AG09309 (cell line): ENCODE measurements around the gene DCUN1D5.

Source experiments
- DNase-seq: peaks from one replicate; pipeline ENCODE4 v3.0.0-alpha.2; 2010; ENCODE audit warnings: low read depth
- H3K4me3 ChIP-seq: 2 replicates; pipeline ENCODE4 v1.5.1; 2011; ENCODE audit warnings: mild to moderate bottlenecking, low read depth, low read length, moderate library complexity; ENCODE audit not compliant: control insufficient read depth
- TF ChIP-seq, protein P1 (sequence below): IDR thresholded peaks from 2 replicates; pipeline ENCODE4 v1.5.1; 2011; ENCODE audit warnings: mild to moderate bottlenecking, low read depth, low read length, inconsistent platforms; ENCODE audit not compliant: insufficient read depth, control insufficient read depth; ENCODE audit errors: missing control alignments

Gene DCUN1D5

GRCh38 chr11:103067118-103067517 is 24.8 kb downstream of the DCUN1D5 start:
- TF ChIP-seq, protein P1, sequence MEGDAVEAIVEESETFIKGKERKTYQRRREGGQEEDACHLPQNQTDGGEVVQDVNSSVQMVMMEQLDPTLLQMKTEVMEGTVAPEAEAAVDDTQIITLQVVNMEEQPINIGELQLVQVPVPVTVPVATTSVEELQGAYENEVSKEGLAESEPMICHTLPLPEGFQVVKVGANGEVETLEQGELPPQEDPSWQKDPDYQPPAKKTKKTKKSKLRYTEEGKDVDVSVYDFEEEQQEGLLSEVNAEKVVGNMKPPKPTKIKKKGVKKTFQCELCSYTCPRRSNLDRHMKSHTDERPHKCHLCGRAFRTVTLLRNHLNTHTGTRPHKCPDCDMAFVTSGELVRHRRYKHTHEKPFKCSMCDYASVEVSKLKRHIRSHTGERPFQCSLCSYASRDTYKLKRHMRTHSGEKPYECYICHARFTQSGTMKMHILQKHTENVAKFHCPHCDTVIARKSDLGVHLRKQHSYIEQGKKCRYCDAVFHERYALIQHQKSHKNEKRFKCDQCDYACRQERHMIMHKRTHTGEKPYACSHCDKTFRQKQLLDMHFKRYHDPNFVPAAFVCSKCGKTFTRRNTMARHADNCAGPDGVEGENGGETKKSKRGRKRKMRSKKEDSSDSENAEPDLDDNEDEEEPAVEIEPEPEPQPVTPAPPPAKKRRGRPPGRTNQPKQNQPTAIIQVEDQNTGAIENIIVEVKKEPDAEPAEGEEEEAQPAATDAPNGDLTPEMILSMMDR: no peak
- no peak for DNase-seq
- H3K4me3 ChIP-seq: no peak overlapping the region

GRCh38 chr11:103061656-103062055 is 30.3 kb downstream of the DCUN1D5 start:
- TF ChIP-seq, protein P1: no peak
- H3K4me3 ChIP-seq: no peak overlapping the region
- no peak for DNase-seq

- no peak overlapping the region for H3K4me3 ChIP-seq
- TF ChIP-seq, protein P1: peak; percentile 55
- DNase-seq: no peak
Observed at GRCh38 chr11:103055221-103055890, 36.6 kb downstream of the DCUN1D5 start.

DNA sequence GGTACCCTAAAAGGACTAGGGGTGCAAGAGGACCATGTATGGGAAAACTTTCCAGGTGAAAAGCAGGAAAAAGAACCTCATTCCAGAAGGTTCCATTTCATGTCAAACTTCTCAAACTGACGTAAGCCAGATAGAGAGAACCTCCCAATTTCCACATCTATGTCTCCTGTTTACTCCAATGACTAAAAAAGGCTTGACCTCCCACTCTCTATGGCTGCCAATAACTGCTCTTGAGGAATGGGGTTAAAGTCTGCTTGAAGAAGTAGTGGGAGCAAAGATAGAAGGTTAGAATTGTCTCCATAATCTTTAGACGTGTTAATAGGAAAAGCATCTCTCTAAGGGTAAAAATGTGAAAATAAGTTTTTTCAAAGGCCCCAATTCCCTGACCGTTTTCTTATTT is 38.0 kb downstream of the DCUN1D5 start:
- no peak for DNase-seq
- H3K4me3 ChIP-seq: no peak overlapping the region
- TF ChIP-seq, protein P1: no peak

GRCh38 chr11:103051981-103052380 is 40.0 kb downstream of the DCUN1D5 start:
- no peak overlapping the region for H3K4me3 ChIP-seq
- TF ChIP-seq, protein P1: no peak
- DNase-seq: no peak

GRCh38 chr11:103051151-103051801 is 40.7 kb downstream of the DCUN1D5 start:
- no peak for DNase-seq
- TF ChIP-seq, protein P1: no peak
- no peak overlapping the region for H3K4me3 ChIP-seq
